Transverse colon (tissue), 4 donors: ENCODE data around the gene PLEKHG4.

Experiments
- EP300 ChIP-seq: sonication (generic); formaldehyde crosslinking; IDR thresholded peaks from one replicate; pipeline ENCODE4 v1.6.1; 2017; ENCODE audit warnings: antibody characterized with exemption, low read depth
- POLR2A ChIP-seq: fragments of 450-650 bp; IDR thresholded peaks from one replicate; pipeline ENCODE4 v1.6.1; 2016; ENCODE audit warnings: antibody characterized with exemption, mild to moderate bottlenecking, moderate library complexity
- POLR2AphosphoS5 ChIP-seq, 3 donors: sonication (generic); formaldehyde crosslinking; IDR thresholded peaks; one replicate each; pipeline ENCODE4 v1.6.1; 2016; ENCODE audit warnings: antibody characterized with exemption in 3 of 3
- TF ChIP-seq, protein P1 (sequence below), 5 experiments: fragments of 200-600 bp in 3 of 5; fragments of 450-650 bp in 2 of 5; sonication (generic) in 3 of 5; IDR thresholded peaks; 1 replicate in 2 of 5; 2 replicates in 3 of 5; pipeline ENCODE4 v1.5.1; 2016 to 2017; ENCODE audit warnings: antibody characterized with exemption in 5 of 5, inconsistent platforms in 3 of 5, mild to moderate bottlenecking in 2 of 5, moderate library complexity in 1 of 5

DNA sequence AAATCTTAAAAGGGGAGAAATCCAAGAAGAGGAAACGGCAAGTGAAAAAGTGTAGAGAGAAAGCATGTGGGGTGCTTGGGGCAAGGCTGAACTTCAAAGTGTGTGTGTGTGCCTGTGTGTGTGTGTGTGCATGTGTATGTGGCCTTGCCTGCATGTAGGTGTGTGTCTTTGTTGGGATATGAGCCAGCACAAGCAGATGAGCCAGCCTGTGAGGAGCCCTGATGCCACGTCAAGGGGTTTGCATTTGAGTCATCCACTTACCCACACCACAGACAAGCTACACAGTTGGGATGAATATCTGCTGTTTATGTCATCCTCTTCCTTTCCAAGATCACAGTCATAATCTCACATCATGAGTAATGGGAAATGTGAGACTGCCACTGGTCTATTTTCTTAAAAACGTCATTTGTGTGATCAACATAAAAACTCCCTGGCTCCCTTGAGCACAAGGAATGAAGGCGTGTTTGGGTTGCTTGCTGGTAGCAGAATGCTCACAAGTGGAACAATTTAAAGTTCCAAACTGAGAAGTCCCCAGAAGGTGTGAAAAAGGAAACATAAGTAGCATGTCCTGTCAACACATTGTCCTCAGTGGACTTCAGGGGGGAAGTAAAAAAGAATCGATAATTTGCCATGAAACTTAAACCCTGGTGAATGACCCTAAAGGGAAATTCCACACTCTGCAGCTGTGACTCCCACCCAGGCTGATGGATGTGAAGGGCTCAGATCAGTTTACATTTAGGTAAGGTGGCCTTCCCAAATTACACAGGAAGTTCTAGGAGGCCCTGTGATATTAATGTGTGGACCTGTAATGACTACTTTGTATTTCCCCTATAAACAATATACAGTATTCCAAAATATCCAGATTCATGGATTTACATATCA is 32.5 kb downstream of the PLEKHG4 start:
- TF ChIP-seq, protein P1, sequence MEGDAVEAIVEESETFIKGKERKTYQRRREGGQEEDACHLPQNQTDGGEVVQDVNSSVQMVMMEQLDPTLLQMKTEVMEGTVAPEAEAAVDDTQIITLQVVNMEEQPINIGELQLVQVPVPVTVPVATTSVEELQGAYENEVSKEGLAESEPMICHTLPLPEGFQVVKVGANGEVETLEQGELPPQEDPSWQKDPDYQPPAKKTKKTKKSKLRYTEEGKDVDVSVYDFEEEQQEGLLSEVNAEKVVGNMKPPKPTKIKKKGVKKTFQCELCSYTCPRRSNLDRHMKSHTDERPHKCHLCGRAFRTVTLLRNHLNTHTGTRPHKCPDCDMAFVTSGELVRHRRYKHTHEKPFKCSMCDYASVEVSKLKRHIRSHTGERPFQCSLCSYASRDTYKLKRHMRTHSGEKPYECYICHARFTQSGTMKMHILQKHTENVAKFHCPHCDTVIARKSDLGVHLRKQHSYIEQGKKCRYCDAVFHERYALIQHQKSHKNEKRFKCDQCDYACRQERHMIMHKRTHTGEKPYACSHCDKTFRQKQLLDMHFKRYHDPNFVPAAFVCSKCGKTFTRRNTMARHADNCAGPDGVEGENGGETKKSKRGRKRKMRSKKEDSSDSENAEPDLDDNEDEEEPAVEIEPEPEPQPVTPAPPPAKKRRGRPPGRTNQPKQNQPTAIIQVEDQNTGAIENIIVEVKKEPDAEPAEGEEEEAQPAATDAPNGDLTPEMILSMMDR (IDR thresholded peaks at IDR 0.05): no peak
- peak in 2 of 3 donors; percentile 13 to 39 for TF ChIP-seq POLR2AphosphoS5 (IDR thresholded peaks at IDR 0.05)
- TF ChIP-seq EP300: no peak
- TF ChIP-seq POLR2A: no peak
